Measurements from ENCODE around the gene NID2. TPM values are rescaled to one million over a fixed set of nuclear protein-coding genes. Genes with fewer than 3 reads are reported as not detected.

The NID2 gene
- total and polyA plus RNA-seq, 2 donors (not counting 1 experiment from before 2014, with no cell fraction given), result not detected

GRCh38 chr14:52082903-52083302, 14.0 kb upstream of the NID2 start:
- no peak overlapping the region for H3K4me3 Mint-ChIP-seq
- no peaks in the 10 kb centered on the region for H4K20me1 ChIP-seq (ENCODE audit: control insufficient read depth, insufficient read depth, low read length, poor library complexity, severe bottlenecking)
- no peak overlapping the region for H3K27ac Mint-ChIP-seq
- ChIA-PET CTCF (no interaction called here), POLR2A (no interaction called here)
- H3K9me3 Mint-ChIP-seq (ENCODE audit: insufficient read depth), result peaks cover 6% of the 10 kb centered on the region
- H3K36me3 ChIP-seq (replicated peaks in 1 of 2; ENCODE audit: control extremely low read depth in 1 of 2, control insufficient read depth in 1 of 2, extremely low read depth in 1 of 2, insufficient read depth in 2 of 2, low read length in 1 of 2), result no peaks in the 10 kb centered on the region
- TF ChIP-seq CTCF (IDR thresholded peaks at IDR 0.05) (no peak), EZH2 (IDR thresholded peaks at IDR 0.05; ENCODE audit: borderline replicate concordance, insufficient read depth, low read depth, low read length, poor library complexity, severe bottlenecking) (no peak)
- no peak for ATAC-seq (ENCODE audit: low read depth)
- DNase-seq, result no peak
- no peak overlapping the region for H2AFZ ChIP-seq (ENCODE audit: insufficient read depth, low read depth, low read length, poor library complexity, severe bottlenecking)
- H3K9me3 ChIP-seq (ENCODE audit: control extremely low read depth in 1 of 3, control insufficient read depth in 2 of 3, insufficient read depth in 1 of 3, low read length in 2 of 3), result peaks cover 0 to 3% (median 0%) of the 10 kb centered on the region in 3 donors
- no peak overlapping the region for H3K9ac ChIP-seq (ENCODE audit: low read length)
- H3K4me1 ChIP-seq (ENCODE audit: control insufficient read depth in 2 of 2, insufficient read depth in 2 of 2, low read length in 2 of 2), result no peaks in the 10 kb centered on the region
- peaks cover 19% of the 10 kb centered on the region for H3K27me3 Mint-ChIP-seq
- H3K4me3 ChIP-seq (ENCODE audit: control extremely low read depth in 1 of 5, extremely low read depth in 1 of 5, insufficient read depth in 1 of 5, low read depth in 2 of 5, low read length in 4 of 5), result no peak overlapping the region
- H3K79me2 ChIP-seq (ENCODE audit: control insufficient read depth, insufficient read depth, low read length), result no peaks in the 10 kb centered on the region
- peaks cover 0 to 4% (median 0%) of the 10 kb centered on the region in 4 experiments for H3K27me3 ChIP-seq (replicated peaks in 1 of 4; ENCODE audit: control extremely low read depth in 1 of 4, control insufficient read depth in 3 of 4, insufficient read depth in 4 of 4, low read length in 3 of 4)
- H3K4me2 ChIP-seq (replicated peaks; ENCODE audit: low read depth, low read length, poor library complexity, severe bottlenecking), result no peak overlapping the region
- no peak overlapping the region for H3K27ac ChIP-seq (ENCODE audit: low read length in 2 of 2)
- H3K4me1 Mint-ChIP-seq, result no peaks in the 10 kb centered on the region
- intact Hi-C loops (cut with micrococcal nuclease), result no loop called here

GRCh38 chr14:52081964-52082363, 13.1 kb upstream of the NID2 start:
- H3K9me3 Mint-ChIP-seq (ENCODE audit: insufficient read depth), result peaks cover 6% of the 10 kb centered on the region
- H3K4me3 Mint-ChIP-seq, result no peak overlapping the region
- Histone ChIP-seq H2AFZ (ENCODE audit: insufficient read depth, low read depth, low read length, poor library complexity, severe bottlenecking) (no peak overlapping the region), H3K36me3 (replicated peaks in 1 of 2; ENCODE audit: control extremely low read depth in 1 of 2, control insufficient read depth in 1 of 2, extremely low read depth in 1 of 2, insufficient read depth in 2 of 2, low read length in 1 of 2) (no peaks in the 10 kb centered on the region), H3K9ac (ENCODE audit: low read length) (no peak overlapping the region), H3K79me2 (ENCODE audit: control insufficient read depth, insufficient read depth, low read length) (no peaks in the 10 kb centered on the region), H3K27me3 (replicated peaks in 1 of 4; ENCODE audit: control extremely low read depth in 1 of 4, control insufficient read depth in 3 of 4, insufficient read depth in 4 of 4, low read length in 3 of 4) (peaks cover 0 to 4% (median 0%) of the 10 kb centered on the region in 4 experiments), H3K4me2 (replicated peaks; ENCODE audit: low read depth, low read length, poor library complexity, severe bottlenecking) (no peak overlapping the region), H4K20me1 (ENCODE audit: control insufficient read depth, insufficient read depth, low read length, poor library complexity, severe bottlenecking) (no peaks in the 10 kb centered on the region), H3K4me1 (ENCODE audit: control insufficient read depth in 2 of 2, insufficient read depth in 2 of 2, low read length in 2 of 2) (no peaks in the 10 kb centered on the region), H3K27ac (ENCODE audit: low read length in 2 of 2) (no peak overlapping the region), H3K9me3 (ENCODE audit: control extremely low read depth in 1 of 3, control insufficient read depth in 2 of 3, insufficient read depth in 1 of 3, low read length in 2 of 3) (peaks cover 0 to 3% (median 0%) of the 10 kb centered on the region in 3 donors), H3K4me3 (ENCODE audit: control extremely low read depth in 1 of 5, extremely low read depth in 1 of 5, insufficient read depth in 1 of 5, low read depth in 2 of 5, low read length in 4 of 5) (no peak overlapping the region)
- DNase-seq, result no peak
- no peak overlapping the region for H3K27ac Mint-ChIP-seq
- ChIA-PET CTCF (no interaction called here), POLR2A (no interaction called here)
- peaks cover 18% of the 10 kb centered on the region for H3K27me3 Mint-ChIP-seq
- ATAC-seq (ENCODE audit: low read depth), result no peak
- no peaks in the 10 kb centered on the region for H3K4me1 Mint-ChIP-seq
- intact Hi-C loops (cut with micrococcal nuclease), result no loop called here
- WGBS (ENCODE audit: insufficient coverage), result 90% methylated on average over 3 of the region's 3 CpGs
- TF ChIP-seq CTCF (IDR thresholded peaks at IDR 0.05) (no peak), EZH2 (IDR thresholded peaks at IDR 0.05; ENCODE audit: borderline replicate concordance, insufficient read depth, low read depth, low read length, poor library complexity, severe bottlenecking) (no peak)

All from B cell (primary cell).